K562 (cell line): ENCODE results near the gene TIPARP. TPM values are rescaled to one million over a fixed set of nuclear protein-coding genes. Genes with fewer than 3 reads are reported as not detected.

Experiments used
- ARID1B ChIP-seq: fragments of 450-650 bp; IDR thresholded peaks from 2 replicates; pipeline ENCODE4 v1.6.1; 2016; ENCODE audit warnings: antibody characterized with exemption, mild to moderate bottlenecking, inconsistent platforms
- CEBPG ChIP-seq, 3 experiments: fragments of 200-800 bp in 1 of 3; sonication (Bioruptor generic) in 1 of 3; sonication (generic) in 1 of 3; formaldehyde crosslinking in 1 of 3; IDR thresholded peaks in 2 of 3; conservative IDR thresholded peaks in 1 of 3; 2 replicates each; pipeline versions ENCODE4 v1.6.1 to v1.8.0; 2016 to 2022; ENCODE audit warnings: missing compliant biosample characterization in 2 of 3, missing genetic modification characterization in 2 of 3, mild to moderate bottlenecking in 1 of 3, missing genetic modification reagents in 1 of 3
- CTBP1 ChIP-seq: fragments of 450-650 bp; IDR thresholded peaks from 2 replicates; pipeline ENCODE4 v1.6.1; 2016; ENCODE audit warnings: borderline replicate concordance
- ESRRB ChIP-seq: fragments of 250-450 bp; sonication (Bioruptor Pico); IDR thresholded peaks from 2 replicates; pipeline ENCODE4 v1.5.0; 2020; ENCODE audit warnings: mild to moderate bottlenecking, moderate library complexity, borderline replicate concordance
- FOXA3 ChIP-seq, 2 experiments: fragments of 450-650 bp in 1 of 2; sonication (generic) in 1 of 2; formaldehyde crosslinking; IDR thresholded peaks in 1 of 2; conservative IDR thresholded peaks in 1 of 2; 2 replicates each; pipeline versions ENCODE4 v1.4.0 to v1.8.0; 2020 to 2022; ENCODE audit warnings: mild to moderate bottlenecking in 2 of 2, missing genetic modification reagents in 1 of 2
- MCM3 ChIP-seq: fragments of 450-650 bp; IDR thresholded peaks from 2 replicates; pipeline ENCODE4 v1.6.1; 2016
- PHF8 ChIP-seq: fragments of 200-600 bp; sonication (generic); IDR thresholded peaks from 2 replicates; pipeline ENCODE4 v1.6.1; 2012; ENCODE audit warnings: mixed run types, mild to moderate bottlenecking, inconsistent platforms, low read length, moderate library complexity, borderline replicate concordance
- RAD21 ChIP-seq, 2 experiments: fragments of 250-450 bp in 1 of 2; fragments of 450-650 bp in 1 of 2; sonication (Bioruptor Pico) in 1 of 2; formaldehyde crosslinking in 1 of 2; IDR thresholded peaks in 1 of 2; conservative IDR thresholded peaks in 1 of 2; 2 replicates each; pipeline versions ENCODE4 v1.4.0 to v1.8.0; 2020 to 2022; ENCODE audit warnings: mild to moderate bottlenecking in 2 of 2, moderate library complexity in 1 of 2
- YBX1 ChIP-seq: fragments of 450-650 bp; IDR thresholded peaks from 2 replicates; pipeline ENCODE4 v1.7.1; 2016; ENCODE audit warnings: mild to moderate bottlenecking
- ZNF764 ChIP-seq: fragments of 250-450 bp; sonication (Bioruptor Pico); IDR thresholded peaks from 2 replicates; pipeline ENCODE4 v1.4.0; 2020; ENCODE audit warnings: low read depth, mild to moderate bottlenecking, moderate library complexity
- ZNF77 ChIP-seq: fragments of 250-450 bp; sonication (Bioruptor Pico); IDR thresholded peaks from 2 replicates; pipeline ENCODE4 v1.5.0; 2020
- polyA plus RNA-seq, 8 experiments: library from polyadenylated mRNA; depleted of rRNA in 4 of 8; stranded (reverse) in 5 of 8; unstranded in 3 of 8; fragments of >200 nt; fragmentation: Nextera tagmentation in 2 of 8; fragmentation: Illumina TruSeq in 1 of 8; extraction: Ambion mirVana in 2 of 8; extraction: Trizol in 1 of 8; gene quantifications; 2 replicates each; pipeline versions ENCODE4 v1.2.1 to v1.2.3, GENCODE V29; 2011 to 2014; ENCODE audit warnings: inconsistent platforms in 1 of 8, missing spikeins in 1 of 8
- total RNA-seq, 7 experiments: library from RNA; depleted of rRNA in 6 of 7; stranded (reverse); fragments of >200 nt in 6 of 7; fragmentation: Illumina TruSeq in 2 of 7; extraction: Trizol in 2 of 7; gene quantifications; 2 replicates each; pipeline versions ENCODE4 v1.2.1 to v1.2.3, GENCODE V29; 2011 to 2021; ENCODE audit warnings: low replicate concordance in 1 of 7
- TF ChIP-seq, protein P1 (sequence below): fragments of 250-450 bp; sonication (Bioruptor Pico); IDR thresholded peaks from 2 replicates; pipeline ENCODE4 v1.5.0; 2021; ENCODE audit warnings: mild to moderate bottlenecking, moderate library complexity
- TF ChIP-seq, protein P2 (sequence below): fragments of 200-800 bp; sonication (Bioruptor generic); IDR thresholded peaks from 2 replicates; pipeline ENCODE4 v1.6.1; 2017; ENCODE audit warnings: missing genetic modification characterization, missing compliant biosample characterization
- TF ChIP-seq, protein P3 (sequence below): fragments of 250-450 bp; sonication (Bioruptor Pico); IDR thresholded peaks from 2 replicates; pipeline ENCODE4 v1.5.0; 2020; ENCODE audit warnings: mild to moderate bottlenecking
- TF ChIP-seq, protein P4 (sequence below): sonication (generic); formaldehyde crosslinking; IDR thresholded peaks from 2 replicates; pipeline ENCODE4 v1.8.0; 2023; ENCODE audit warnings: missing genetic modification reagents, mild to moderate bottlenecking, borderline replicate concordance

TIPARP gene
- total and polyA plus RNA-seq, 9 of the 15 experiments (the other 6 are each of a cell fraction or from before 2014, with no cell fraction given): 2.4 to 29.4 (median 15.1) TPM

DNA sequence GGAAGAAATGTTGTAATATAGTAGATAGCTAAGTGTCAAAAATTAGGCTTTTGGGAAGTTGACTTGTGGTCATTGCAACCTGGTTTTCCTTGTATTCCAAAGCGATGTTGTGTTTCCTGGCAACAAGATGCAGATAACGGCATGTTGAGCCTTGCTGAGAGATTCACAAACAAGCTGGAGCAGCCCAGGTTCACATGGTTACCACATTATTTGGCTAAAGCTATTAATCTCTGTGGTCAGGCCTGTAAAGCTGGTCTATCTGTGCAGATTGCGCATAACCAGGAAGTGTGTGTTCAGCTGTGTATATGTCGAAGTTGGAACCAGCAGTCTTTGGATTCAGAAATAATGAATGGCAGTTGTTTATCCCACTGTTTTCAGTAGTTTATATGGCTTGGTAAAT is 6.6 kb downstream of the TIPARP start (continued):
- TF ChIP-seq PHF8 (no peak), CEBPG (CRISPR knock-in tag; IDR thresholded peaks at IDR 0.05) (no peak; the same call in 1 of the 2 replicates), CEBPG (tag; conservative IDR thresholded peaks at IDR 0.05 in 1 of 2, IDR thresholded peaks at IDR 0.05 in 1 of 2) (peak; percentile 51 to 56; a peak in 3 of 4 replicates), ARID1B (peak; percentile 39; the same call in 1 of the 2 replicates), RAD21 (CRISPR knock-in tag; conservative IDR thresholded peaks at IDR 0.05 in 1 of 2, IDR thresholded peaks at IDR 0.05 in 1 of 2) (peak in 1 of 2 experiments; percentile 11; a peak in 1 of 4 replicates), ZNF77 (CRISPR knock-in tag) (no peak), CTBP1 (peak; percentile 74), MCM3 (no peak), ESRRB (no peak), YBX1 (no peak), ZNF764 (CRISPR knock-in tag) (no peak), FOXA3 (CRISPR knock-in tag; conservative IDR thresholded peaks at IDR 0.05 in 1 of 2, IDR thresholded peaks at IDR 0.05 in 1 of 2) (peak; percentile 73 to 75; a peak in 2 of 4 replicates)
- TF ChIP-seq, protein P1, sequence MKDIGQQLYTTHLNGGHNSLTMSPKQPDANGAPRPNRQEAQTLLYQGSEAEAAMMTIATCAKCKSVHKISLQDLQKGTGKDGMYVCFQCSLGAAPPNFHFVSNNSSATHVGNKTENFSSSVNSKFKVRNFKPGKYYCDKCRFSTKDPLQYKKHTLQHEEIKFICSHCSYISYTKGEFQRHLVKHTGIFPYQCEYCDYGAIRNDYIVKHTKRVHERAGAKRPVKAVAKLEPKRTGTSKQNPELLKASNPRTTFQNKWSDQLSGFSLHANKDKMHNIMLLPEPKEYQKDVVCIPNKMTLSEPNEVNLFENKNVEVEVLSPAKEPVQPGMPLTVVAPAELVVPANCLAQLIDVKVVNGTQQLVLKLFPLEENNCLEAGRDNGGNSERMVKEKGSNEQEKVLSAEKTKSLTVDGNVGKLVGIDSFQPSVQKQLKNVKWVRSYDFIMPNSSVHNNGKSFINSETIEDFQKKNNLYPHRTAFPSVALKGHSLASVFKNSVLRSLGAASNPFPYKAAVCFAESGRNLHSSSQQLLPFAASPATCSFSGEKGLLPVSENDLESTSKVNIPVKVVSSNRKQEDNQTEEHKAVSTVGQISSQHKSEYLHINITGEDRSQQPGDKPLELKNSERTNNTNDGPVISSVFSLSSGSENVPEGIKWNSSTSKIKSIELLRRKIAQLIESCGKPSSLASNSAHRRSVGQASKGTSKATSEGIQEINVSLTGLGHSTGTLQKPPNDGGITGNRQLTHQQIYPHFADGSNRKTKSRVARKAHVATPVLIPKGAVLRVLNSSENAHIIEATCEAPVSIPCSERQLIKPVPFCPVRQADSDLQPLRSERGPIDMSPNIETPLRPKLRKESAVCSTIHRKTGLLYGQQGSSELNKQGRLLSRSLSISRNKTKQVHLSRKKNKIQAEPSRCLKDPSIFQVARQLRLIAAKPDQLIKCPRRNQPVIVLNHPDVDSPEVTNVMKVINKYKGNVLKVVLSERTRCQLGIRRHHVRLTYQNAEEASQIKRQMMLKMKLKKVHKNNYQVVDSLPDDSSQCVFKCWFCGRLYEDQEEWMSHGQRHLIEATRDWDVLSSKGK (CRISPR knock-in tag): no peak
- TF ChIP-seq, protein P2, sequence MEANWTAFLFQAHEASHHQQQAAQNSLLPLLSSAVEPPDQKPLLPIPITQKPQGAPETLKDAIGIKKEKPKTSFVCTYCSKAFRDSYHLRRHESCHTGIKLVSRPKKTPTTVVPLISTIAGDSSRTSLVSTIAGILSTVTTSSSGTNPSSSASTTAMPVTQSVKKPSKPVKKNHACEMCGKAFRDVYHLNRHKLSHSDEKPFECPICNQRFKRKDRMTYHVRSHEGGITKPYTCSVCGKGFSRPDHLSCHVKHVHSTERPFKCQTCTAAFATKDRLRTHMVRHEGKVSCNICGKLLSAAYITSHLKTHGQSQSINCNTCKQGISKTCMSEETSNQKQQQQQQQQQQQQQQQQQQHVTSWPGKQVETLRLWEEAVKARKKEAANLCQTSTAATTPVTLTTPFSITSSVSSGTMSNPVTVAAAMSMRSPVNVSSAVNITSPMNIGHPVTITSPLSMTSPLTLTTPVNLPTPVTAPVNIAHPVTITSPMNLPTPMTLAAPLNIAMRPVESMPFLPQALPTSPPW (CRISPR knock-in tag): no peak
- TF ChIP-seq, protein P3, sequence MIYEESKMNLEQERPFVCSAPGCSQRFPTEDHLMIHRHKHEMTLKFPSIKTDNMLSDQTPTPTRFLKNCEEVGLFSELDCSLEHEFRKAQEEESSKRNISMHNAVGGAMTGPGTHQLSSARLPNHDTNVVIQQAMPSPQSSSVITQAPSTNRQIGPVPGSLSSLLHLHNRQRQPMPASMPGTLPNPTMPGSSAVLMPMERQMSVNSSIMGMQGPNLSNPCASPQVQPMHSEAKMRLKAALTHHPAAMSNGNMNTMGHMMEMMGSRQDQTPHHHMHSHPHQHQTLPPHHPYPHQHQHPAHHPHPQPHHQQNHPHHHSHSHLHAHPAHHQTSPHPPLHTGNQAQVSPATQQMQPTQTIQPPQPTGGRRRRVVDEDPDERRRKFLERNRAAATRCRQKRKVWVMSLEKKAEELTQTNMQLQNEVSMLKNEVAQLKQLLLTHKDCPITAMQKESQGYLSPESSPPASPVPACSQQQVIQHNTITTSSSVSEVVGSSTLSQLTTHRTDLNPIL: no peak
- TF ChIP-seq, protein P4, sequence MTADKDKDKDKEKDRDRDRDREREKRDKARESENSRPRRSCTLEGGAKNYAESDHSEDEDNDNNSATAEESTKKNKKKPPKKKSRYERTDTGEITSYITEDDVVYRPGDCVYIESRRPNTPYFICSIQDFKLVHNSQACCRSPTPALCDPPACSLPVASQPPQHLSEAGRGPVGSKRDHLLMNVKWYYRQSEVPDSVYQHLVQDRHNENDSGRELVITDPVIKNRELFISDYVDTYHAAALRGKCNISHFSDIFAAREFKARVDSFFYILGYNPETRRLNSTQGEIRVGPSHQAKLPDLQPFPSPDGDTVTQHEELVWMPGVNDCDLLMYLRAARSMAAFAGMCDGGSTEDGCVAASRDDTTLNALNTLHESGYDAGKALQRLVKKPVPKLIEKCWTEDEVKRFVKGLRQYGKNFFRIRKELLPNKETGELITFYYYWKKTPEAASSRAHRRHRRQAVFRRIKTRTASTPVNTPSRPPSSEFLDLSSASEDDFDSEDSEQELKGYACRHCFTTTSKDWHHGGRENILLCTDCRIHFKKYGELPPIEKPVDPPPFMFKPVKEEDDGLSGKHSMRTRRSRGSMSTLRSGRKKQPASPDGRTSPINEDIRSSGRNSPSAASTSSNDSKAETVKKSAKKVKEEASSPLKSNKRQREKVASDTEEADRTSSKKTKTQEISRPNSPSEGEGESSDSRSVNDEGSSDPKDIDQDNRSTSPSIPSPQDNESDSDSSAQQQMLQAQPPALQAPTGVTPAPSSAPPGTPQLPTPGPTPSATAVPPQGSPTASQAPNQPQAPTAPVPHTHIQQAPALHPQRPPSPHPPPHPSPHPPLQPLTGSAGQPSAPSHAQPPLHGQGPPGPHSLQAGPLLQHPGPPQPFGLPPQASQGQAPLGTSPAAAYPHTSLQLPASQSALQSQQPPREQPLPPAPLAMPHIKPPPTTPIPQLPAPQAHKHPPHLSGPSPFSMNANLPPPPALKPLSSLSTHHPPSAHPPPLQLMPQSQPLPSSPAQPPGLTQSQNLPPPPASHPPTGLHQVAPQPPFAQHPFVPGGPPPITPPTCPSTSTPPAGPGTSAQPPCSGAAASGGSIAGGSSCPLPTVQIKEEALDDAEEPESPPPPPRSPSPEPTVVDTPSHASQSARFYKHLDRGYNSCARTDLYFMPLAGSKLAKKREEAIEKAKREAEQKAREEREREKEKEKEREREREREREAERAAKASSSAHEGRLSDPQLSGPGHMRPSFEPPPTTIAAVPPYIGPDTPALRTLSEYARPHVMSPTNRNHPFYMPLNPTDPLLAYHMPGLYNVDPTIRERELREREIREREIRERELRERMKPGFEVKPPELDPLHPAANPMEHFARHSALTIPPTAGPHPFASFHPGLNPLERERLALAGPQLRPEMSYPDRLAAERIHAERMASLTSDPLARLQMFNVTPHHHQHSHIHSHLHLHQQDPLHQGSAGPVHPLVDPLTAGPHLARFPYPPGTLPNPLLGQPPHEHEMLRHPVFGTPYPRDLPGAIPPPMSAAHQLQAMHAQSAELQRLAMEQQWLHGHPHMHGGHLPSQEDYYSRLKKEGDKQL (CRISPR knock-in tag): no peak
